ENCODE results near the gene ACOXL. TPM values are rescaled to one million over a fixed set of nuclear protein-coding genes. Genes with fewer than 3 reads are reported as not detected.

Gene ACOXL
- total RNA-seq, 1 donor from 2014 or later, result 0.23 TPM

- Mint-ChIP-seq H3K27ac (ENCODE audit: unreplicated experiment) (no peak overlapping the region), H3K36me3 (ENCODE audit: low read depth, unreplicated experiment) (peaks cover 1% of the 10 kb centered on the region), H3K4me1 (ENCODE audit: low read depth, unreplicated experiment) (no peaks in the 10 kb centered on the region), H3K4me3 (ENCODE audit: unreplicated experiment) (no peak overlapping the region), H3K9me3 (ENCODE audit: unreplicated experiment) (peaks cover 7% of the 10 kb centered on the region), H3K27me3 (ENCODE audit: low read depth, unreplicated experiment) (peaks cover 16% of the 10 kb centered on the region)
- Histone ChIP-seq H3K4me1 (ENCODE audit: insufficient read depth, low read length) (no peaks in the 10 kb centered on the region), H3K4me3 (ENCODE audit: insufficient read depth, low read depth, low read length) (no peak overlapping the region), H2AFZ (ENCODE audit: low read depth, low read length) (no peak overlapping the region), H3K27me3 (ENCODE audit: insufficient read depth, low read length) (peaks cover 23% of the 10 kb centered on the region), H3K9me3 (ENCODE audit: insufficient read depth, low read depth, low read length) (no peaks in the 10 kb centered on the region), H3K36me3 (ENCODE audit: insufficient read depth, low read length) (no peaks in the 10 kb centered on the region), H4K20me1 (ENCODE audit: insufficient read depth, low read length) (no peaks in the 10 kb centered on the region), H3K4me2 (ENCODE audit: low read length) (no peak overlapping the region), H3K9ac (ENCODE audit: low read length) (no peak overlapping the region), H3K79me2 (ENCODE audit: insufficient read depth, low read length) (no peaks in the 10 kb centered on the region), H3K27ac (ENCODE audit: low read depth, low read length) (no peak overlapping the region)
- DNase-seq (ENCODE audit: low read depth) (no peak), FAIRE-seq (no peak)
- TF ChIP-seq EZH2 (IDR thresholded peaks at IDR 0.05; ENCODE audit: insufficient read depth, low read length) (no peak), CTCF (IDR thresholded peaks at IDR 0.05; ENCODE audit: insufficient read depth, low read depth, low read length) (no peak)
These were observed 86.6 kb downstream of the ACOXL start for GRCh38 chr2:110818767-110819481.

- Mint-ChIP-seq H3K4me1 (ENCODE audit: low read depth, unreplicated experiment) (no peaks in the 10 kb centered on the region), H3K9me3 (ENCODE audit: unreplicated experiment) (peaks cover 10% of the 10 kb centered on the region), H3K27me3 (ENCODE audit: low read depth, unreplicated experiment) (peaks cover 16% of the 10 kb centered on the region), H3K27ac (ENCODE audit: unreplicated experiment) (no peak overlapping the region), H3K4me3 (ENCODE audit: unreplicated experiment) (no peak overlapping the region), H3K36me3 (ENCODE audit: low read depth, unreplicated experiment) (peaks cover 1% of the 10 kb centered on the region)
- TF ChIP-seq EZH2 (IDR thresholded peaks at IDR 0.05; ENCODE audit: insufficient read depth, low read length) (no peak), CTCF (IDR thresholded peaks at IDR 0.05; ENCODE audit: insufficient read depth, low read depth, low read length) (no peak)
- H3K27me3 ChIP-seq (ENCODE audit: insufficient read depth, low read length), result peaks cover 25% of the 10 kb centered on the region
- H3K9me3 ChIP-seq (ENCODE audit: insufficient read depth, low read depth, low read length), result no peaks in the 10 kb centered on the region
- no peaks in the 10 kb centered on the region for H3K4me1 ChIP-seq (ENCODE audit: insufficient read depth, low read length)
- H3K79me2 ChIP-seq (ENCODE audit: insufficient read depth, low read length), result no peaks in the 10 kb centered on the region
- H3K36me3 ChIP-seq (ENCODE audit: insufficient read depth, low read length), result no peaks in the 10 kb centered on the region
- H3K9ac ChIP-seq (ENCODE audit: low read length), result no peak overlapping the region
- no peak overlapping the region for H2AFZ ChIP-seq (ENCODE audit: low read depth, low read length)
- H3K4me3 ChIP-seq (ENCODE audit: insufficient read depth, low read depth, low read length), result no peak overlapping the region
- H3K4me2 ChIP-seq (ENCODE audit: low read length), result no peak overlapping the region
- no peak for FAIRE-seq
- no peaks in the 10 kb centered on the region for H4K20me1 ChIP-seq (ENCODE audit: insufficient read depth, low read length)
- no peak for DNase-seq (ENCODE audit: low read depth)
- H3K27ac ChIP-seq (ENCODE audit: low read depth, low read length), result no peak overlapping the region
These were observed 87.3 kb downstream of the ACOXL start for GRCh38 chr2:110819711-110820110.

GRCh38 chr2:110820128-110820527 is 87.8 kb downstream of the ACOXL start:
- H3K79me2 ChIP-seq (ENCODE audit: insufficient read depth, low read length), result no peaks in the 10 kb centered on the region
- no peak for DNase-seq (ENCODE audit: low read depth)
- no peaks in the 10 kb centered on the region for H3K4me1 ChIP-seq (ENCODE audit: insufficient read depth, low read length)
- FAIRE-seq, result no peak
- no peak overlapping the region for H2AFZ ChIP-seq (ENCODE audit: low read depth, low read length)
- no peak overlapping the region for H3K27ac ChIP-seq (ENCODE audit: low read depth, low read length)
- Mint-ChIP-seq H3K36me3 (ENCODE audit: low read depth, unreplicated experiment) (peaks cover 1% of the 10 kb centered on the region), H3K27me3 (ENCODE audit: low read depth, unreplicated experiment) (peaks cover 16% of the 10 kb centered on the region), H3K27ac (ENCODE audit: unreplicated experiment) (no peak overlapping the region), H3K9me3 (ENCODE audit: unreplicated experiment) (peaks cover 10% of the 10 kb centered on the region), H3K4me1 (ENCODE audit: low read depth, unreplicated experiment) (no peaks in the 10 kb centered on the region), H3K4me3 (ENCODE audit: unreplicated experiment) (no peak overlapping the region)
- H3K36me3 ChIP-seq (ENCODE audit: insufficient read depth, low read length), result no peaks in the 10 kb centered on the region
- TF ChIP-seq EZH2 (IDR thresholded peaks at IDR 0.05; ENCODE audit: insufficient read depth, low read length) (no peak), CTCF (IDR thresholded peaks at IDR 0.05; ENCODE audit: insufficient read depth, low read depth, low read length) (no peak)
- peaks cover 29% of the 10 kb centered on the region for H3K27me3 ChIP-seq (ENCODE audit: insufficient read depth, low read length)
- no peaks in the 10 kb centered on the region for H3K9me3 ChIP-seq (ENCODE audit: insufficient read depth, low read depth, low read length)
- H3K4me3 ChIP-seq (ENCODE audit: insufficient read depth, low read depth, low read length), result no peak overlapping the region
- H4K20me1 ChIP-seq (ENCODE audit: insufficient read depth, low read length), result no peaks in the 10 kb centered on the region
- H3K4me2 ChIP-seq (ENCODE audit: low read length), result no peak overlapping the region
- no peak overlapping the region for H3K9ac ChIP-seq (ENCODE audit: low read length)

All from astrocyte (in vitro differentiated cells and primary cell).